ENCODE measurements around the gene LUM. TPM values are rescaled to one million over a fixed set of nuclear protein-coding genes. Genes with fewer than 3 reads are reported as not detected.
A peak's percentile ranks its signal among the peaks of the same experiment; 100 is the strongest.

LUM gene
- total RNA-seq (2014; rRNA removed) = 14.9 and 19.1 TPM in 2 replicates
- 10.6 TPM for polyA plus RNA-seq (2012)

GRCh38 chr12:91111366-91112325, at the start of gene LUM:
LUM (minus strand) TSS chr12:91111494; CDS start chr12:91108979, 2,515 bp downstream.
- DNase-seq (ENCODE audit: low read depth) = no peak

GRCh38 chr12:91161009-91161408, 49.7 kb upstream of the LUM start:
- no peak for DNase-seq (ENCODE audit: low read depth)

GRCh38 chr12:91155990-91156389, 44.7 kb upstream of the LUM start:
- DNase-seq (ENCODE audit: low read depth) = peak; percentile 64

- DNase-seq (ENCODE audit: low read depth) = no peak
Measured at GRCh38 chr12:91154131-91154530, 42.8 kb upstream of the LUM start.

GRCh38 chr12:91144053-91144452, 32.8 kb upstream of the LUM start:
- DNase-seq (ENCODE audit: low read depth) = no peak

- DNase-seq (ENCODE audit: low read depth) = no peak
Measured at GRCh38 chr12:91143206-91143605, 31.9 kb upstream of the LUM start.

- peak; percentile 45 for DNase-seq (ENCODE audit: low read depth)
Measured at GRCh38 chr12:91142221-91142631, 30.9 kb upstream of the LUM start.

GRCh38 chr12:91140026-91140931, 29.0 kb upstream of the LUM start:
- DNase-seq (ENCODE audit: low read depth) = peak; percentile 87

- no peak for DNase-seq (ENCODE audit: low read depth)
Measured at GRCh38 chr12:91139286-91139685, 28.0 kb upstream of the LUM start.

GRCh38 chr12:91138337-91138920, 27.1 kb upstream of the LUM start:
- DNase-seq (ENCODE audit: low read depth) = peak; percentile 53

GRCh38 chr12:91133871-91134270, 22.6 kb upstream of the LUM start:
- peak; percentile 80 for DNase-seq (ENCODE audit: low read depth)

- no peak for DNase-seq (ENCODE audit: low read depth)
Measured at GRCh38 chr12:91129662-91130362, 18.5 kb upstream of the LUM start.

GRCh38 chr12:91127751-91128150, 16.5 kb upstream of the LUM start:
- DNase-seq (ENCODE audit: low read depth) = peak; percentile 80

GRCh38 chr12:91127306-91127705, 16.0 kb upstream of the LUM start:
- peak; percentile 49 for DNase-seq (ENCODE audit: low read depth)

- DNase-seq (ENCODE audit: low read depth) = peak; percentile 50
Measured at GRCh38 chr12:91126516-91126915, 15.2 kb upstream of the LUM start.

- peak; percentile 68 for DNase-seq (ENCODE audit: low read depth)
Measured at GRCh38 chr12:91123236-91123916, 12.1 kb upstream of the LUM start.

GRCh38 chr12:91120781-91121180, 9.5 kb upstream of the LUM start:
- no peak for DNase-seq (ENCODE audit: low read depth)

GRCh38 chr12:91119089-91119488, 7.8 kb upstream of the LUM start:
- no peak for DNase-seq (ENCODE audit: low read depth)

GRCh38 chr12:91113621-91114020, 2.3 kb upstream of the LUM start:
- DNase-seq (ENCODE audit: low read depth) = no peak

- DNase-seq (ENCODE audit: low read depth) = no peak
Measured at GRCh38 chr12:91110311-91110924, 876 bp downstream of the LUM start.
